Stimulated activated CD8-positive, alpha-beta memory T cell treated with anti-CD3 and anti-CD28 coated beads, Interleukin-15, amount 100 ng/mL, for 24 hours (primary cell): ENCODE measurements around the gene CDK6.

ENCODE experiments used
- DNase-seq: peaks from one replicate; pipeline ENCODE4 v3.0.0-alpha.2; 2020; ENCODE audit warnings: low read depth

CDK6 gene

DNA sequence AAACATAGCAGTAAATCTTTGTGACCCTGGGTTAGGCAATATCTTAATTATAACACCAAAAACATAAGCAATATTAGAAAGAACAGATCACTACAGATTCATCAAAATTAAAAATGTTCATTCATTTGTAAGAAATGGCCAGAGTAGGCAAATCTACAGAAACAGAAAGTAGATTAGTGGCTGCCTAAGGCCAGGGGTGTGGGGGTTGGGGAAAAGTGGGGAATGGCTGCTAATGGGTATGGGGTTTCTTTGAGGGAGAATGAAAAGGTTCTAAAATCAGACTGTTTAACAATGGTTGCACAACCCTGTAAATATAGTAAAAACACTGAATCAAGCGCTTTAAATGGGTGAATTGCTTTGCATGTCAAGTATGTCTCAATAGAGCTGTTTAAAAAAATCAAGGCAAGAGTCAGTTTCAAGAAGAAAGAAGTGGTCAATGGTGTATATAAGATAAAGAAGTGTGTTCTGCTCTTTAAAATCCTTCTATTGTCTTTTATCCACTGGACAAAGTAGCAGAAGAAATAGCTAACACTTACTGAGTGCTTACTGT is 42.6 kb downstream of the CDK6 start:
- no peak for DNase-seq

DNA sequence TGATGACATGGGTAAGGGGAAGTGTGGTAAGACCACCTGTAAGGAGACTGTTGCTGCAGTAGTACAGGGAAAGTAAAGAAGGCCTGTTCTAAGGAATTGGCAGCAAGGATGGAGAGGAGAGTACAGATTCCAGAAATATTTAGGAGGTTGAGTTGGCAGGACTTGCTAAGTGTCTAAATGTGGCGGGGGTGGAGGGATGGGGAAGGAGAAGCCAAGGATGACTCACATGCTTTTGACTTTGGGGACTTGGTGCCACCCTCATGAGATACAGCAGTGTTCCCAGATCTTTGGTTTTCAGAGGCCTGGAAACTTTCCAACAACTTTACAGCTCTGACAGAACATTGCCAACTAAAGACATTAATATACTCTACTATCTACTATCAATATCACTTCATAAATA is 45.4 kb downstream of the CDK6 start:
- no peak for DNase-seq

DNA sequence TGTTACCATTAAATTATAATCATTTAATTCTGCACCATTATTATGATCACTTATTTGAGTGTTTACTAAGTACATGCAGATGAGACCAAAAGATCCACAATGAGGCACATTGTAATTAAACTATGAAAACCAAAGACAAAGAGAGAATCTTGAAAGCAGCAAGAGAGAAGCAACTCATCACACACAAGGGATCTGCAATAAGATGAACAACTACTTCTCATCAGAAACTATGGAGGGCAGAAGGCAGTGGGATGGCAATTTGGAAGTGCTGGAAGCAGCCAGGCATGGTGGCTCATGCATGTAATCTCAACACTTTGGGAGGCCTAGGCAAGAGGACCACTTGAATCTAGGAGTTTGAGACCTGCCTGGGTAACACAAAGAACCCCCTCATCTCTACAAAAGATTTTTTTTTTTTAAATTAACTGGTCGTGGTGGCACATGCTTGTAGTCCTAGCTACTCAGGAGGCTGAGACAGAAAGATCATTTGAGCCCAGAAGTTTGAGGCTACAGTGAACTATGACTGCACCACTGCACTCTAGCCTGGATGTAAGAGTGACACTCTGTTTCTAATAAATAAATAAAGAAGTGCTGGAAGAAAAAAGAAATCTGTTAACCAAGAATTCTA is 47.7 kb downstream of the CDK6 start:
- DNase-seq: no peak

DNA sequence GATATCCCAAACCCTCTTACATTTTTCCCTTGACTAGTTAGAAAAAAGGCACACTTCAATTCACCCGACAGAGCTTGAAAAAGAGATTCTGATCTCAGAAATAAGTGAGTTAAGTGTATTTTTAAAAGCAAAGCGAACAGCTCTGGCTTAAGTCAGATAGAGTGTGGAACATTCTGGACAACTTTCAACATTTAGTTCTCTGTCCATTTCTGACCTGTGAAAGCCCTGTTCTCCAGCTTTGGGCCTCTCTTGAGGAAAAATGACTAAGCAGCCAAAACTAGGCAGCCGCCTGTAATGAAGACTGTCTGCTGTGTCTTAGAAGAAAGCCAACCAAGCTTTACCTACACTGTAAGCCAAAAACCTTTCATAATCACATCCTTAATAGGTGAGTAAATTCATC is 50.5 kb downstream of the CDK6 start:
- DNase-seq: no peak

DNA sequence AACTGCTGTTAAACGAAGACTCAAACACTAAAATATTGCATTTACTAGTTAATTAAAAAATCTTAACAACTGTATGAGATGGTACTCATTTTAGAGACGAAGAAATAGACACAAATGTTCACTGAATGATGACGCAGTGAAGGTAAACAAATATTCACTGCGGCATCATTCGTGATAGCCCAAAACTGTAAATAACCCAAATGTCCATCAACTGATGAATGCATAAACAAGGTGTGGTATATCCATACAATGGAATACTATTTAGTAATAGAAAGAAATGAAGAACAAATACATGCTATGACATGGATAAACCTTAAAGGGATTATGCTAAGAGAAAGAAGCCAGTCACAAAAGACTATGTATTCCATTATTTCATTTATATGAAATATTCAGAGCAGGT is 51.4 kb downstream of the CDK6 start:
- no peak for DNase-seq

DNA sequence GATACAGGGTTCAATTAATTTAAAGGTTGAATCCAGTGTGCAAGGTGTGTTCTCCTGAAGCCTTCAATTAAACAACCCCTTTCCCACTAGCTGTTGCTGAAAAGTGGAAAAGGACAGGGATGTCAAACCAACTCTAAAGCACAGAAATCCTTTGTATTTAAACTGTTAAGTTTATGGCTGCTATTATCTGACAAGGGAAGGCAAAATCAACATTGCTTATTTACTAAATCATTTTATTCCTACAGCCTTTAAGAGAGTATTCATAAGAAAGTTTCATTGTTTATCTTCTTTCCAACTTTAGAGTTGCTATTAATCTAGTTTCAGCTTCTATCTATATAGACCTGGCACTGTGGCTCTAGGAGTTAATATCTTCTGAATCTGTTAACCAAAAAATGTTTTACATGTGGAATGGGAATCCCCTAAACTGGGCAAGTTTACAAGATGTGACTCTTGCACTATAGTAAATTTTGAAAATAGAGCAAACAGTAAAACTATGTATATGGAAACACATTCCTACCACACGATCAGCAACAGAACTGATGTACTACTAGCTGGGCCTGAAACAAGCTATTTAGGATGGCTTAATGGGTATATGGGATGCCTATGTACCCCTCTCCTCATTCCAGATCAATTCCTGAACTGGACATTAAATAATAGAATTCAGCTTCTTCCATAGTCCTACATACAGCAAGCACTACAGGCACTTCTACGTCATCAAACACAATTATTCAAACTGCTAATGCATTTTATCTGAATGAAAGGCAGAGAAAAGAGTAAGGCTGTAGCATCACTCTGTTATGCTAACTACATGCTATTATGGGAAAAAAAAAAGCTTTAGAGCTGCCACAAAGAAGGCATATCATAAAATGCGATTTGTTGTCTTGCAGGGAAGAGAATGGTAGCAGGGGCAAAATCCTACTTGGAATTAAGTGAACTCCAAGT is 52.8 kb downstream of the CDK6 start:
- no peak for DNase-seq

DNA sequence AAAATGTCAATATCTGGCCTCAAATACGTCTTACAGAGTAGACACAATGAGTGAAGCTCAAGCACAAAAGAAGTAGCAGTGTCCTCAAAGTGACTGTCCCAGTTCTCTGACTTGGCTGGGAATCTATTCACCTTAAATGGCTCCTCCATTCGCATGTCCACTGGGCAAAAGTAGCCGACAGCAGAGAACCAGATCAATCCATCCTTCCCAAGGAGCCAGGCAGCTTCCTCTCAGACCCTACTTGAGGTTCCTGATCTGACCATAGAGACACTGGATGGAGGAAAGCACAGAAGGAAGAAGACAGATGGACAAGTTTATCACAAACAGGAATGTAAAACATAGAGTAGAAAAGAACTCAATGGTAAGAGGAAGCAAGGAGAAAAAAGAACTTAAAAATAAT is 53.5 kb downstream of the CDK6 start:
- DNase-seq: no peak

DNA sequence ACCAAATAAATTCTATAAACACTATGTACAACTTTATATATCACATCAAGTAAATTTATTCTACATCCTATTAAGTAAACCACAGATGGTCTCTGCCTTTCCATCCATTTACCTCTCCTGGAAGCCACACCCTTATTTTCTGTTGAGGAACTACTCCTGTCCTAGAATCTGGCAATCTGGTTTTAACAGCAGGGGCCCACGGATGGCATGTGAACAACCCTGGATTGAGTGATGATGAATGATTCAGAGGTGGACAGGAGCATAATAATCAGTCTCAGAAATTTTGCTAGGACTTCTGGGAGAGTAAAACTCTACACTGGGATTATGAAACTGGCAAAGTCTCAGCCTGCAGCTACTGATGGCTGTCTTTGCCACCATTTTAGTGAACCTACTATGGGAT is 54.1 kb downstream of the CDK6 start:
- DNase-seq: no peak

DNA sequence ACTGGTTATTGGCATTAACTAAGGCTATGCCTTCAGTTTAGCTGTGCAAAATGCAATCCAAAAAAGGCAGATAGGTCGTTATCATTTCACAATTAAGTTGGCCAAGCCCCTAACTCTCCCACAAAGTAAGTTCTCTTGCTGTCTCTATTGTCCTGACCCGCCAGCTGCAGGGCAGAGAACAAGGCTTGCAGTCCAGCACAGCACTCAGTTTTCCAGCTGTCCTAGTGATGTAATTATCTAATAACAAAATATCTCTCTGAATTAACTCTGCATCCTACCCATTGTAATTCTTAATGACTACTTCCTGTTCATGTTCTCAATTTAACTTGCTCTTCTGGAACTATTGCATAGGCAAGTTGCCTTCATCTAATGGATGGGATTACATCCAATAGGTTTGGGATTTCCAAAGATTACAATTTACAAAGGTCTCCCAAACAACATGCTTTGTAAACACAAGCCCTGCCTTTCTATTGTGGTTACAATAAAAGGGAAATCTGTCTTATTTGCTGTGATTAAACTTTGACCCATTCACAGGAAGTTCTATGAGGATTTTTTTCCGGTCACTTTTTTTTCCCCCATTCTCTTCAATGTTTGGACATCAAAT is 55.2 kb downstream of the CDK6 start:
- DNase-seq: no peak

DNA sequence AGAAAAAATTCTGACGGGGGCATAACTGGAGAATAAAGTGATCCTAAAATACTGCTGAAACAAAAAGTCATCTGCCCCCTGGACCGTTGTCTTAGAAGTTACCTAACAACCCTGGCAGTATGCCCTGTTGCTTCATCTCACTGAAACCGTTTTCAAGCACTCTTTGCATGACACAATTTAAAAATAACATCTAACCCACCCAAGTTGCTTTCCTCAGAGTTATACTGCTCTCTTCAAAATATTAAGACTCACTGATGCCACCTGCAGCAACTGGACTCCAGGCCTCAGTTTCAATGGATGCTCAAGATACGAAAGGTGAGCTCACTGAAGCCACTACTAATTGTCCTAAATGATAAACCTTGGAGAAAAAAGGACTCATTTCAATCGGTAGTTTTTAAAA is 57.4 kb downstream of the CDK6 start:
- DNase-seq: no peak

DNA sequence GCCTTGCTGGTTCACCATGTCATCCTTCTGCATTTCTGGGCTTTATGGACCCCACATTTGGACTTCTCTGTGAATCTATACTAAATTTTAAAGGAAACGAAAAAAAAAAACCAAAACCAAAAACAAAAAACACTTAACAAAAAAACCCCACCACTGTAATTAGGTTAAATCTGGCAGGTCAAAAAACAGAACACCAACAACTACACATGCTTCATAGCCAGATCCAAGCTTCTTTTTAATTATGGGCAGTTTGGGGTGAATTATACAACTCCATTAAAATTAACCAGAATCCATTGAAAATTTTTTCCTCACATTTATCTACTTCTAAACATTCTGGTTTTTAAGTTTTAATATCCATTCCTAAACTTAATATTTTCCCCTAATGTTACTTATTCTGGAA is 58.4 kb downstream of the CDK6 start:
- DNase-seq: no peak

DNA sequence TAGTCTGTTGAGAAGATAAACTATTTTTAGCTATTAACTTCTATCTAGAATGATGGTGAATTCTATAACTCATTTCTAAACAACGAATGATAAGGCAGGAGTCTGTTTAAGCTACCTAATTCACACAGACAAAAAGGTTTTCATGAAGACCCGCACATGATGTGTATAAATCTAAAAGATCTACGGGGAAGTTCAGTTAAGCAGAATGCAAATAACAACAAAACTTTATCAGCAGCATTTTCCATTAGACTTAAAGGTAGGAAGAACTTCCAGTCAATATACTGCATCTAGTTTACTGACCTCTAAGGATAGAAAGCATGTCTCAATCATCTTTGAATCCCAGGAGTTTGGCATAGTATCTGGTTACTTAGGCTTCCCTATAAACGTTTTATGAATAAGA is 62.6 kb downstream of the CDK6 start:
- no peak for DNase-seq

DNA sequence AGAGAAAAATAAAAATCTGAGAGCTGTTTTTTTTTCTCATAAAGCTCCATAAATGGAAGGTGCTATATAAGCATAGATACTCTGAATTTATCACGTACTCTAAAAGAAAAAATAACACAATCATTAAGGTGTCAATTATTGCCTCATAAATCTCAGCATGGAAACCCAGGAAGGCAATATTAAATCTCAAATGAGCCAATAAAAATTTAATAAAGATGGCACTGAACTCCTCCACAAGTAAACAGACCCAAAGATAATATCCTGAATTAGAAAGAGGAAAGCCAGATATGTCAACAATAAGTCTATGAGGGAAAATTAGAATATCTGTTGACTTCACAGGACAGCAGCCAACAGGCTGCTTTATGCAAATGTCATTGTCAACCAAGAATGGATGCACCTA is 66.5 kb downstream of the CDK6 start:
- no peak for DNase-seq

DNA sequence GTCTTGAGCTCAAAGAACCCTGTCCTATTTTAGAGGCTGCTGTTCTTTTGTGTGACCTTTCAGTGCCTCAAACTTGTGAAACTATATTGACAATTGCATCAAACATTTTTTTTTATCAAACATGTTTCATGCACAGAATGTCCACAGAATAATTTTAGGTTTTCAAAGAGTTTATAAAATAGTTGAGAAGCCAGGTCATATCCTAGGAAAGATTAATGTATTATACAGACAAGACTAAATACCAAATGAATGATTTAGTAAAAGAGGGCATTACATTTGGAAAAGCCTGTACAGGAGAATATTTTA is 67.0 kb downstream of the CDK6 start:
- no peak for DNase-seq

DNA sequence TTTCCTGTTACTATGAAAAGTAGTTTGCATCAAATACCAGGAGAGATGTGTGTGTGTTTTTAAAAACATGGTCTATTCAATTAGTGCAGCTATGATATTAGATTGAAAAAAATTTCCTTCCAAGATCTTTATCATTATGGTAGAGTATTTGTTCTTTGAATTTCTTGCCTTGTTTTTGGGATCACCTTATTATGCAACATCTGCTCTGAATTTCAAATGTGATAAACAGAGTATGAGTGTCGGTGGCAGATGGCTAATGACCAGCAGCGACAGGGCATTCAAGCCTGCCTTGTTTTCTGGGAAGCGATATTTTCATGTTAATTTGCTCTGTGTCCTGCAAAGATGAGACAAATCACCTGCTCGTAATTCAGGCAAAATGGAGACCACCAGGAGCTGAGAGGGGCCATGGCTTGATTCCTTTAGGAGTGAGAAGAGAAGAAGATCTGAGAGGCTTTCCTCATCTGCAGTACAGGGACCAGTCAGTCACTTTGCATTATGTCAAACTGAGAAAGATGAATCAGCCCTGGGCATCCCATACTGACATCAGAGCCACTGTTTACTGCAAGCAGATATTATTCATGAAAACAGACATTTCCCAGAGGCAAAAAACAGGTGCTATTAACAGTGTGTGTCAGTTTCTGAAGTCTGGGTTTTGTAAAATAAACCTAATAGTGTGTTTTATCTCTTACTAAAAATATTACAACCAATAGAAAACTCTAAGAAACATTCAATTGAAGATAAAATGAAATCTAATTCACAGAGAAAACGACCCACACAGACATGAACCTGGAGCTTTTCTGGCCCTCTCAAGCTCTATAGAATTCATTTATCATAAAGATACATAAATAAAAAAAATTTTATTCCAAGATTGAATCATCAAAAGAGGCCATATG is 67.6 kb downstream of the CDK6 start:
- DNase-seq: no peak

DNA sequence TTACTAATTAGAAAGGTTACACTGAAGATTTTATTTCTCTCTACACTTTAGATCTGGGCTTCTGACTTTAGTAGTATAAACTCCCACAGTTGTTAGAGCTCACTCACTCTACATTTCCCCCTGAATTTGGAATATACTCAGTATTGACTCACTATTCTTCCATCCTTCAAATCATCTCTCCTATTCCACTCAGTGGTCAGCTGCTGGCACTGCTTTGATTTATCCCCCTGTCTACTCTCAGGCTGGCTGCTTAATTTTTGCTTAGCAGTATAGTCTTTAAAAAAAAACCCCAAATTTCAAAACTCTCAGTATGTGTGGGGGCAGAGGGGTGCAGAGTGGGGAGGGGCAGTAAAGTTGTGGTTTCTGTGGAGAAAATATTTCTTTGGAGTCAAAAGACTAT is 68.9 kb downstream of the CDK6 start:
- DNase-seq: no peak

DNA sequence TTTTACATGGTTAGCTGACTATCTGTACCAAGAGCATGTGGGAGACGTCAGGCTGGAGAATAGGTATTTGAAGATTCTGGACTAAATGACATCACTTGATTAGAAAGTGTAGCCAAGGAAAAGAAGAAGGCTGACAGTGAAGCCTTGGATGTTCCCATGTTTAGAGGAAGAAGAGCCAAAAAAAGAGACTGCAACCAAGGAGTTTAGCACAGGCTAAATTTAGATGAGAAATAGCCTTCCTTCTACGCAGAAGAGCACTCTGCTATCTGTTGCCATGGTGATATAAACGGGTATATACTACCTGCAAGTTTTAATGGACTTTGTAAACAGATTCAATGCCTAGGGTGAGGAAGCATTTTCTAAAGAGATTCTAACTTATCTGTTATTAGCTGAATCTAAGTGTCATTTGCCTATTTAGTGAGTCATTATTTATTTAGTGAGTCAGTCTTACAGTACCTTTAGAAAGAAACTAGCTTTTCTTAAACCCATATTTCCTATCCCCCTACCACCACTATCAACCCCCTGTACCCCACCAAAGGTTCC is 69.8 kb downstream of the CDK6 start:
- DNase-seq: no peak

DNA sequence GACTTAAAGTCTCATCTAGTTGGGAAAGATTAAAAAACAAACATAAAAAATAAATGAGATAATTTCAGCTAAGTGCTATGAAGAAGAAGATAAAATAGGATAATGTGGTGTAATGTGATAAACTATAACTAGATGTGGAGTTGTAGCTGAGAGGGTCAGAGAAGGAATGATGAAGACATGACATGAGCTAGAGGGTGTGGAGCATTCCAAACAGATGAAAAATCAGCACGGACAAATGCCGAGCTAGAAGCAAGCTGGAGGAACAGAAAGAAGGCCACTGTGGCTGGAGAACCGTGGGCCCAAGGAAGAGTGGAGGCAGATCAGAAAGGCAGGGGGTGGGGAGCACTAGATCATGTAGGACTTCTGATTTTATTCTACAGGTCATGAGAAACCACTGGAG is 70.6 kb downstream of the CDK6 start:
- DNase-seq: no peak

DNA sequence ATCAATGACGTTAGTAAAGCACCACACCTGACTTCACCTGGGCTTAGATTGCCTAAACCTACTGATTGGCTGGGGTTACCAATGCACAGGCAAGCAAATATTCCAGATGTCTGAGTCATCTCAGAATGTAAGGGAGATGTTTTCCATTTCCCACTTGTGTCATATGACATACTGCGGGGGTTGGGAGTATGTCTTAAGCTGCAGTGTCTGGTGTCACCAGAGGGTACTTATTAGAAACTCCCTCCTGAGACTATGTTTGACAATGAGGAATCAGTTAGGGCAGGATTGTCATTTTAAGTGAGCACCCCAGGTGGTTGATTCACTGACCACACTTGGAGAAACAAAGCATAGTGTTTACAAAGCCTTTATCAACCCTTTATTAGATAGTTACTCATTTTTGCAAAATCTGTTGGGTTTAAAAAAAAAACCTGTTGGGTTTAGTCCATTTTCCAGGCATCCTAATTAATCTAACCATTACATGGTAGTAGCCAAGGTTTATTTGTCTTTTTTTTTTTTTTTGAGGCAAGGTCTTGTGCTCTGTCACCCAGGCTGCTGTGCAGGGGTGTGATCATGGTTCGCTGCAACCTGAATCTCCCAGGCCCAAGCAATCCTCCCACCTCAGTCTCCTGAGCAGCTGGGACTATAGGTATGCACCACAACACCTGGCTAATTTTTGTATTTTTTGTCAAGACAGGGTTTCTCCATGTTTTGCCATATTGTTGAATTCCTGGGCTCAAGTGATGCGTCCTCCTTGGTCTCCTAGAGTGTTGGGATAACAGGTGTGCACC is 72.5 kb downstream of the CDK6 start:
- DNase-seq: no peak

DNA sequence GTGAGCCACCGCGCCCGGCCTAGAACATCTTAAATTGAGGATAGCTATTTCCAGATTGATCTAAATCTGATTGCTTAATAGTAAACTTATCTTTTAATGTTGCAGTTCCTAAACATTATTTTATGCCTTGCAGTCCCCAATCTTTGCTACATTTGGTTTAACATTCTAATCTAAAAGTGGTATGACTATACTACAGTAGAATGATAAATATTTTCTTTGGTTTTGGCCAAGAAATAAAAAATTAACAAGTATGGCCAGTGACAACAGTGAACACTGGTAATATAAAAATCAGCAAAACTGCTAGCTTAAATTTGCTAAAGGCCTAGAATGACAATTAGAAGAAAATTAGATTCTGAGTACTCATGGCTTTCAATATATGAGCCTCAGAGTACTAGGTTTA is 73.5 kb downstream of the CDK6 start:
- no peak for DNase-seq
